H1 (cell line): ENCODE results near the gene PEX1.

Experiments used
- ASH2L ChIP-seq: fragments of 200-600, 300-600 bp; sonication (generic); IDR thresholded peaks from one replicate; pipeline ENCODE4 v1.7.1; 2017; ENCODE audit warnings: low read length
- ATF3 ChIP-seq: IDR thresholded peaks from 2 replicates; pipeline ENCODE4 v1.6.1; 2011; ENCODE audit warnings: low read depth, mild to moderate bottlenecking, low read length; ENCODE audit not compliant: insufficient read depth
- CEBPB ChIP-seq: IDR thresholded peaks from 2 replicates; pipeline ENCODE4 v1.6.1; 2012; ENCODE audit warnings: low read depth, low read length
- FOSL1 ChIP-seq: IDR thresholded peaks from 2 replicates; pipeline ENCODE4 v1.6.1; 2011; ENCODE audit warnings: mild to moderate bottlenecking, low read depth, low read length, moderate library complexity; ENCODE audit not compliant: insufficient read depth
- JUN ChIP-seq: IDR thresholded peaks from 2 replicates; pipeline ENCODE4 v1.6.1; 2011; ENCODE audit warnings: low read depth, mild to moderate bottlenecking, improper control_type of control experiment, low read length
- KDM1A ChIP-seq: fragments of 200-600, 300-600 bp; sonication (generic); IDR thresholded peaks from 2 replicates; pipeline ENCODE4 v1.7.1; 2016; ENCODE audit warnings: mild to moderate bottlenecking, low read length, borderline replicate concordance
- KDM5A ChIP-seq: fragments of 200-600 bp; IDR thresholded peaks from 2 replicates; pipeline ENCODE4 v1.7.1; 2012; ENCODE audit warnings: mild to moderate bottlenecking, low read length, inconsistent platforms, mixed read lengths
- POLR2A ChIP-seq, 2 experiments: IDR thresholded peaks; 1 replicate in 1 of 2; 2 replicates in 1 of 2; pipeline ENCODE4 v1.6.1; 2011; ENCODE audit warnings: low read depth in 2 of 2, low read length in 2 of 2, mild to moderate bottlenecking in 2 of 2; ENCODE audit errors: control extremely low read depth in 1 of 2
- RFX5 ChIP-seq: IDR thresholded peaks from 2 replicates; pipeline ENCODE4 v1.6.1; 2011; ENCODE audit warnings: low read depth, low read length, improper control_type of control experiment, borderline replicate concordance
- RXRA ChIP-seq: IDR thresholded peaks from 2 replicates; pipeline ENCODE4 v1.6.1; 2011; ENCODE audit warnings: low read depth, mild to moderate bottlenecking, low read length, moderate library complexity; ENCODE audit not compliant: insufficient read depth
- SP4 ChIP-seq: IDR thresholded peaks from 2 replicates; pipeline ENCODE4 v1.6.1; 2012; ENCODE audit warnings: low read length, inconsistent platforms
- USF2 ChIP-seq: IDR thresholded peaks from 2 replicates; pipeline ENCODE4 v1.6.1; 2011; ENCODE audit warnings: low read length, improper control_type of control experiment
- TF ChIP-seq, protein P1 (sequence below), 3 experiments: IDR thresholded peaks; 1 replicate in 2 of 3; 2 replicates in 1 of 3; pipeline versions ENCODE4 v1.5.1 to v1.6.1; 2011; ENCODE audit warnings: low read length in 3 of 3, mild to moderate bottlenecking in 3 of 3, inconsistent platforms in 2 of 3, low read depth in 1 of 3, moderate library complexity in 1 of 3; ENCODE audit not compliant: insufficient read depth in 1 of 3; ENCODE audit errors: control extremely low read depth in 1 of 3

DNA sequence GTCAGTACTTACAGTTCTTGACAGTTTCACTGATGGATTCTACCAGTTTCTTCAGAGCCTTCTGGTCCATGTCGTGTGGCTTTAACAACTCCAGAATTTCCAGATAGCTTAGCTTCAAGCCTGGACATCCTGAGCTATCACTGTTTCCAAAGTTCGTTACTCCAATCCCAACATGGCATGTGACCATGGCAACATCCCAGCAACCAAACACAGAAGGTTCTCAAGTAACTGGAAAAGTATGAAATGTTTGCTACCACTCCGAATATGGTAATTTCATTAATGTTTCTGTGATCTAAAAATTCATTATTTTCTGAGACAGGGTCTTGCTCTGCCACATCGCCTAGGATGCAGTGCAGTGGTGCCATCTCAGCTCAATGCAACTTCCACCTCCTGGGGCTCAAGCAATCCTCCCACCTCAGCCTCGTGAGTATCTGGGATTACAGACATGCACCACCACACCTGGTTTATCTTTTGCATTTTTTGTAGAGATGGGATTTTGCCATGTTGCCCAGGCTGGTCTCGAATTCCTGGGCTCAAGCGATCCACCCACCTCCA, 29.6 kb upstream of the PEX1 start:
- TF ChIP-seq POLR2A (IDR thresholded peaks at IDR 0.05; ENCODE audit: control extremely low read depth in 1 of 2, low read depth in 2 of 2, low read length in 2 of 2) = peak in 1 of 2 experiments; percentile 47; a peak in 2 of 3 replicates
- TF ChIP-seq, protein P1, sequence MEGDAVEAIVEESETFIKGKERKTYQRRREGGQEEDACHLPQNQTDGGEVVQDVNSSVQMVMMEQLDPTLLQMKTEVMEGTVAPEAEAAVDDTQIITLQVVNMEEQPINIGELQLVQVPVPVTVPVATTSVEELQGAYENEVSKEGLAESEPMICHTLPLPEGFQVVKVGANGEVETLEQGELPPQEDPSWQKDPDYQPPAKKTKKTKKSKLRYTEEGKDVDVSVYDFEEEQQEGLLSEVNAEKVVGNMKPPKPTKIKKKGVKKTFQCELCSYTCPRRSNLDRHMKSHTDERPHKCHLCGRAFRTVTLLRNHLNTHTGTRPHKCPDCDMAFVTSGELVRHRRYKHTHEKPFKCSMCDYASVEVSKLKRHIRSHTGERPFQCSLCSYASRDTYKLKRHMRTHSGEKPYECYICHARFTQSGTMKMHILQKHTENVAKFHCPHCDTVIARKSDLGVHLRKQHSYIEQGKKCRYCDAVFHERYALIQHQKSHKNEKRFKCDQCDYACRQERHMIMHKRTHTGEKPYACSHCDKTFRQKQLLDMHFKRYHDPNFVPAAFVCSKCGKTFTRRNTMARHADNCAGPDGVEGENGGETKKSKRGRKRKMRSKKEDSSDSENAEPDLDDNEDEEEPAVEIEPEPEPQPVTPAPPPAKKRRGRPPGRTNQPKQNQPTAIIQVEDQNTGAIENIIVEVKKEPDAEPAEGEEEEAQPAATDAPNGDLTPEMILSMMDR (IDR thresholded peaks at IDR 0.05; ENCODE audit: control extremely low read depth in 1 of 3, insufficient read depth in 1 of 3, low read depth in 1 of 3, low read length in 3 of 3) = no peak
- TF ChIP-seq FOSL1 = no peak
- no peak for TF ChIP-seq RXRA
- TF ChIP-seq KDM1A = no peak
- no peak for TF ChIP-seq RFX5
- TF ChIP-seq SP4 = no peak
- no peak for TF ChIP-seq CEBPB
- TF ChIP-seq JUN = no peak
- TF ChIP-seq ATF3 = no peak
- TF ChIP-seq ASH2L = no peak
- no peak for TF ChIP-seq USF2
- no peak for TF ChIP-seq KDM5A
